ENCODE data around the gene LTN1.

DNA sequence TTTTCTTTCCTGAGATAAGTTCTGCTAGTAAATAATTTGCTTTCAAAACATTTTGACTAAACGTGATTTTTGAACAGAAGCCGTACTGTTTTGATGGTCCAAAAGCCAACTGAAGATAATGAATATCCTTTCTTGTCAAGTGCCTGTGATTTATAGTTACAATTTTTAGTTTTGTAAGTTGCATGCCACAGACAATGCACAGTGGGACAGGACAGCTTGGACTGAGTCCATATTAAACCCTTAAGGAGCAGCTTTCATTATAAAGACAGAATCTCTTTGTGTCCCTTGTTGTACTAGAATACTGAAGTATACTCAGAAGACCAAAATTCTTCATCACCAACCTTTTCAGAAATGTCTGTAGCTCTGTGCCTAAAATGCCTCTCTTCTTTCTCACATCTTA, 92.2 kb downstream of the LTN1 start:
- TF ChIP-seq, protein P1, sequence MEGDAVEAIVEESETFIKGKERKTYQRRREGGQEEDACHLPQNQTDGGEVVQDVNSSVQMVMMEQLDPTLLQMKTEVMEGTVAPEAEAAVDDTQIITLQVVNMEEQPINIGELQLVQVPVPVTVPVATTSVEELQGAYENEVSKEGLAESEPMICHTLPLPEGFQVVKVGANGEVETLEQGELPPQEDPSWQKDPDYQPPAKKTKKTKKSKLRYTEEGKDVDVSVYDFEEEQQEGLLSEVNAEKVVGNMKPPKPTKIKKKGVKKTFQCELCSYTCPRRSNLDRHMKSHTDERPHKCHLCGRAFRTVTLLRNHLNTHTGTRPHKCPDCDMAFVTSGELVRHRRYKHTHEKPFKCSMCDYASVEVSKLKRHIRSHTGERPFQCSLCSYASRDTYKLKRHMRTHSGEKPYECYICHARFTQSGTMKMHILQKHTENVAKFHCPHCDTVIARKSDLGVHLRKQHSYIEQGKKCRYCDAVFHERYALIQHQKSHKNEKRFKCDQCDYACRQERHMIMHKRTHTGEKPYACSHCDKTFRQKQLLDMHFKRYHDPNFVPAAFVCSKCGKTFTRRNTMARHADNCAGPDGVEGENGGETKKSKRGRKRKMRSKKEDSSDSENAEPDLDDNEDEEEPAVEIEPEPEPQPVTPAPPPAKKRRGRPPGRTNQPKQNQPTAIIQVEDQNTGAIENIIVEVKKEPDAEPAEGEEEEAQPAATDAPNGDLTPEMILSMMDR (CRISPR knock-in tag; IDR thresholded peaks at IDR 0.05), result no peak
- TF ChIP-seq NFIC (IDR thresholded peaks at IDR 0.05; ENCODE audit: low read length), result no peak
- TF ChIP-seq, protein P2, sequence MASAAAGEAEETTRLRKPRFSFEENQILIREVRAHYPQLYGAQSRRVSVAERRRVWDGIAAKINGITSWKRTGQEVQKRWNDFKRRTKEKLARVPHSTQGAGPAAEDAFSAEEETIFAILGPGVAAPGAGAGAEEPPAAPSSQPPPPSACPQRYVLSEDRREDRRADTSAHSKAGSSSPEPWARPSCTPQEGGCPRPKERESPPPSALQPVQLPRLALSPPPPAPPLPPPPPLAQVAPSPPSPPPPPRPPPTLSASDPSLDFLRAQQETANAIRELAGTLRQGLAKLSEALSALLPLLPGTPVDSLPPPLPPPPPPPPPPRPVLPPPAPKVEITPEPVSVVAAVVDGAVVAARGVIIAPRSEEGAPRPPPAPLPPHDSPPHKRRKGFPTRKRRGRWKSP (CRISPR knock-in tag; IDR thresholded peaks at IDR 0.05), result no peak
- no peak for TF ChIP-seq HNRNPLL (IDR thresholded peaks at IDR 0.05; ENCODE audit: low read depth, low read length, poor library complexity, severe bottlenecking)
- no peak for TF ChIP-seq STAG1 (CRISPR knock-in tag; IDR thresholded peaks at IDR 0.05)
- TF ChIP-seq NFKB2 (CRISPR knock-in tag; IDR thresholded peaks at IDR 0.05; ENCODE audit: borderline replicate concordance), result no peak

Data from HepG2 (cell line).